ENCODE results near the gene FXYD6.

Gene FXYD6

GRCh38 chr11:117792992-117793391 is 83.5 kb downstream of the FXYD6 start:
- no peak for DNase-seq (ENCODE audit: low spot score)

DNA sequence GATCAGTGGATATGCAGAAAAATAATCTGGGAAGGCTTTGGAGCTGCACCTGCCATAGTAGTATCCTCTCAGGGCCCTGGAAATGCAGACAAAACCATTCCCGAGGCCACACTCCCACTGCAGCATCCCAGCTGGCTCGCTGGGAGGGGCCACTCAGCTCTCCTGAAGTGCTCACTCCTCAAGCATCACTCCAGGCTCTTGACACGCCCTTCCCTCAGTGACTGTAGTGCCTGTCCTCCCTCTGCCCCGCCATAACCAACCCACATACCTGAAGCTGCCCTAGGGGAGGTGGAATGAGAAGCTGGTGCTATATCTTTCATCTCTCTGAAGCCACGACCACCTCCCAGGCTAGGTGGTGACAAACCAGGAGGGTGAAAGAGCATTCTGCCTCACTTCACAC is 84.2 kb downstream of the FXYD6 start:
- DNase-seq (ENCODE audit: low spot score): no peak

DNA sequence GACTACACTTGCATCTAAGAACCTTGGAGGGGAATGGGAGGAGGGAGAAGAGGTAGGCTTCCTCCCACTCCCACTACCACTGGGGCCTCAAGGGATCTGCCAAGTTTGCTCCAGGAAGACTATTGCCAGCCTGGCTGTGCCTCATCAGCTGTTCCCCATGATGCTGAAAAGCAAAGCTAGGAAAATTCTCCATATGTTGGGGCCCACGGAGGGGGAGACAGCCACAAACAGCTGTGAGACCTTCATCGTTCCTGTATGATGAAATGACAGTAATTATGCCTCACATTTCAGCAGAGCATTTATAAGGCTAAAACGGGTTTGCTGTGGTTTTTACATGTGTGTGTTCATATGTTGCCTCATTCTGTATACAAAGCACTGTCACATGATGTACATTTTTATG is 86.2 kb downstream of the FXYD6 start:
- DNase-seq (ENCODE audit: low spot score): no peak

DNA sequence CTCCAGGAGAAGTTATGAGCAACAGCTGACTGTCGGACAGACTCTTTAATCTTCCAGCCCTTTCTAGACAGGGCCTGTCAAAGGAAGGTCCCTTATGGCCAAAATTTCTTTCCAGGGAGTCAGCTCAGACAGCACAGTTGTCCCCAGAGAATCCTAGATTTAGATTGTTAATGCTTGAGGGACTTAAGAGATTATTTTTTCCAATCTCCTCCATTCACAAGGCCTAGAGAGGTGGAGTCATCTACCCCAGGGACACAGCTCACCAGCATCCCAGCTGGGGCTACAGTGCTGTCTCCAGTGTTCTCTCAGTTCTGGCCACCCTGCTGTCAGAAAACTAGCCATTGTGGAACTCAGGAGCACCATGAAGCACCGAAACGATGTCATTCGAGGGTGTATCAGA is 87.2 kb downstream of the FXYD6 start:
- DNase-seq (ENCODE audit: low spot score): no peak

All from hematopoietic multipotent progenitor cell treated with erythropoietin and hydrocortisone succinate and interleukin-3 and kit ligand, for 17 days (in vitro differentiated cells).